ENCODE measurements around the gene UPK3BL1.
"Not testable (repeated sequence)": the region's sequence is repeated elsewhere in the genome, so short reads cannot be mapped to it uniquely, and the experiment has no call there.

The UPK3BL1 gene

DNA sequence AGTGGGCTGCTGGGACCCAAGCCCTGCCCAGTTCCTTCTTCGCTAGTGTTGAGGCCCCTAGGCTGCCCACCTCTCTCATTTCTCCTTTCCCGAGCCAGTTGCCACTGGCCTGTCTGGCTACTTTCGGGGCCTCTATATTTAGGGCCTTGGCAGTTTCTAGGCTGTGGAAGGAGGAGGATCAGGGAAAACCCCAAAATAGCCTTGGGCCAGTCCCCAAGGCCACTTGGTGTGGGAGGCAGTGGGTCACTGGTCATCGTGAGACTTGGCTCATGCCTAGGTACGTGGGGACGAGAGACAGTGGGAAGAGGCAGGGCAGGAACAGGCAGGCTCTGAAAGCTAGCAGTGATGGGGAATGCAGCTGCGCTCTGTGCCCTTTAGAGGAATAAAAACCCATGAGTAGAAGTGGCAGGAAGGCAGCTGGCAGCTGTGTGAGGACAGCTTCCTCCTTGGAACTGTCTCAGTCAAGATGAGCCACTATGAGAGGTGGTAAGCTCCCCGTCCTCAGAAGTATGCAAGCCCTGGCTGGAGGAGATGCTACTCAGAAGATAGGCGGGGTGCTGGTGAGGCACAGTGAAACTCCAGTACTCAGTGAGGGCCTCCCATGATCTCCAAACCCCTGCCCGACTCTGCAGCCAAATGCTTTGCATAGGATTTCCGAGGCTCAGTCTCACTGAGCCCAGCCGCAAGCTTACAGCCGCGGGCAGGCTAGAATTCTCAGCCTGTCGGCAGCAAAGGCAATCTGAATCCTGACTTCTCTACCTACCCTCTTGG lies 28.8 kb downstream of the UPK3BL1 start:
- H3K36me3 ChIP-seq; H3K27ac ChIP-seq; H3K4me1 ChIP-seq (ENCODE audit: control insufficient read depth in 1 of 2, insufficient read depth in 1 of 2, low read depth in 1 of 2, low read length in 1 of 2); H3K9me3 ChIP-seq; H3K27me3 ChIP-seq; H3K4me3 ChIP-seq (ENCODE audit: low read depth in 1 of 2, low read length in 1 of 2): not testable (repeated sequence)

DNA sequence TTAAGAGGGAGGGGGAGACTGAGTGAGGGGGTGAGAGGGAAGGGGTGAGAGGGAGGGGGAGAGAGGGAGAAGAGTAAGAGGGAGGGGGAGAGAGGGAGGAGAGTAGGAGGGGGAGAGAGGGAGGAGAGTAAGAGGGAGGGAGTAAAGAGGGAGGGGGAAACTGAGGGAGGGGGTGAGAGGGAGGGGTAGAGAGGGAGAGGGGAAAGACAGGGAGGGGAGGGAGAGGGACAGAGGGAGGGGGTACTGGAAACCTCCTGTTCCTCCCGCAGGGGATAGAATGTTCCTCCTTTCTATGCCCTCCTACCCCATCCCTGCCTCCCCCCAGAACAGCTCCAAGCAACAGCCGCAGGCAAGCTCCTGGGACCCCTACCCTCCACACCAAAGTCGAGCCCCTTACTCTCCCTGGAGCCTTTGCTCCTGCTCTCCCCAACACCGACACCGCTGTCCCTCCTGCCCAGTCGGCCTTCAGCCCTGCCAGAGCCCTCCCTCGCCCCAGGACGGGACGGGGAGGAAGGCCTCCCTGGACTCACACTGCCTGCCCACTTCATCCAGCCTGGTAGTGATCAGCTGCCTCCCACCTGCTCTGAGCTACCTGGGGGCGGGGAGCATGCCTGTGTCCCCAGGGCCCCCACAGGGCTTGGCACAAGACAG lies 30.8 kb downstream of the UPK3BL1 start:
- not testable (repeated sequence) for H3K4me3 ChIP-seq (ENCODE audit: low read depth in 1 of 2, low read length in 1 of 2); H3K27me3 ChIP-seq; H3K36me3 ChIP-seq; H3K9me3 ChIP-seq; H3K4me1 ChIP-seq (ENCODE audit: control insufficient read depth in 1 of 2, insufficient read depth in 1 of 2, low read depth in 1 of 2, low read length in 1 of 2); H3K27ac ChIP-seq

DNA sequence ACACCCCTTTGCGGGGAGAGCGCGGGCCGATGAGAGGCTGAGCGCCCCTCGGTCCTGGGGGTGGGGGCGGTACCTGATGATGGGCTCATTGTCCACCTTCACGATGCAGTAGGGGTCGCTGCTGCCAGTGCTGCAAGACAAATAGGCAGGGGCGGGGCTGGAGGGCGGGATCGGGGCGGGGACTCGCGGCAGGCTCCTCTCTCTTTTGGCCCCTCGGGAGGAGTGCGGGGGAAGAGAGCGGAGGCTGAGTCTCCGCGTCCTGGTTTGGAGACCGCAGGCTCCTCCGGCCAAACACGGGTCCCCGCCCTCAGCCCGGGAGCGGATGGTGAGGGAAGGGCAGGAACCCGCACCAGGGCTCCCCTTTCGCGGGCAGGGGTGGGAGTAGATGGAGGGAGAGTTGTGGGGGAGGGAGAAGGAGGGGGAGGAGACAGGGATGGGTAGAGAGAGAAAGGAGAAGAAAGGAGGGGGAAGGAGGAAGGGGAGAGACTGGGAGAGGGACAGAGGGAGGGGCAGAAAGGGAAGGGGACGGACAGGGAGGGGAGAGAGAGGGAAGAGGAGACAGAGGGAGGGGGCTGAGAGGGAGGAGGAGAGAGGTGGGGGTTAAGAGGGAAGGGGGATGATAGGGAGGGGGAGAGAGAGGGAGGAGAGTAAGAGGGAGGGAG lies 31.4 kb downstream of the UPK3BL1 start:
- not testable (repeated sequence) for H3K9me3 ChIP-seq; H3K4me1 ChIP-seq (ENCODE audit: control insufficient read depth in 1 of 2, insufficient read depth in 1 of 2, low read depth in 1 of 2, low read length in 1 of 2); H3K36me3 ChIP-seq; H3K27ac ChIP-seq; H3K4me3 ChIP-seq (ENCODE audit: low read depth in 1 of 2, low read length in 1 of 2); H3K27me3 ChIP-seq

DNA sequence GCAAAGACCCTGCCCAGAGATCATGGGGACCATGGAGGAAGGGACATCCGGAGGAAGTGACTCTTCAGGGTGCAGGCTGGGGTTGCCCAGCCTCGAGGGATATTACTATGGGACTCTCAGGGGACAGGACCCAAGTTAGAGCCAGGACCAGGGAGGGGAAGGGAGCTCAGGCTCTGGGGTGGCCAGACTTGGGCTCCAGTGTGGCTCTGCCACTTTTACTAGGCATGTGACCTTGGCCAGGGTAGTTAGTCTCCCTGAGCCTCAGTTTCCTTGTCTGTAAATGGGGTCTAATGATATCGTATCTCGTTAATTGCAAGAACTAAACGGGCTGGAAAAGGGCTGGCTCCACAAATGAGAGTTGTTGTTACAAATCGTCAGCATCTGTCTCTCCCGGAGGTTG lies 32.1 kb downstream of the UPK3BL1 start:
- not testable (repeated sequence) for H3K27ac ChIP-seq

DNA sequence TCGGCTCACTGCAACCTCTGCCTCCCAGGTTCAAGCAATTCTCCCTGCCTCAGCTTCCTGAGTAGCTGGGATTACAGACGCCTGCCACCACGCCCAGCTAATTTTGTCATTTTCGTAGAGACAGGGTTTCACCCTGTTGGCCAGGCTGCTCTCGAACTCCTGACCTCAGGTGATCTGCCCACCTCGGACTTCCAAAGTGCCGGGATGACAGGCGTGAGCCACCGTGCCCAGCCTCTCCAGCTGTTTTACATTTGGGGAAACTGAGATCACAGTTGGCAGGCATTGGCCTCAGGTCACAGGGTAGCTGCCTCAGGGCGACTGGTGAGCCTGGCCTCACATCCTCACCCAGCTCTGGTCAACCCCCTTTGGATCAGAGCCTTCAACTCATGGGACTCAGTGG lies 32.9 kb downstream of the UPK3BL1 start:
- H3K4me1 ChIP-seq (ENCODE audit: control insufficient read depth in 1 of 2, insufficient read depth in 1 of 2, low read depth in 1 of 2, low read length in 1 of 2); H3K36me3 ChIP-seq; H3K27me3 ChIP-seq; H3K9me3 ChIP-seq; H3K4me3 ChIP-seq (ENCODE audit: low read depth in 1 of 2, low read length in 1 of 2); H3K27ac ChIP-seq: not testable (repeated sequence)

More for the DNA sequence above, 32.1 kb downstream of the UPK3BL1 start:
- not testable (repeated sequence) for H3K4me1 ChIP-seq (ENCODE audit: control insufficient read depth in 1 of 2, insufficient read depth in 1 of 2, low read depth in 1 of 2, low read length in 1 of 2); H3K27me3 ChIP-seq; H3K36me3 ChIP-seq; H3K9me3 ChIP-seq; H3K4me3 ChIP-seq (ENCODE audit: low read depth in 1 of 2, low read length in 1 of 2)

DNA sequence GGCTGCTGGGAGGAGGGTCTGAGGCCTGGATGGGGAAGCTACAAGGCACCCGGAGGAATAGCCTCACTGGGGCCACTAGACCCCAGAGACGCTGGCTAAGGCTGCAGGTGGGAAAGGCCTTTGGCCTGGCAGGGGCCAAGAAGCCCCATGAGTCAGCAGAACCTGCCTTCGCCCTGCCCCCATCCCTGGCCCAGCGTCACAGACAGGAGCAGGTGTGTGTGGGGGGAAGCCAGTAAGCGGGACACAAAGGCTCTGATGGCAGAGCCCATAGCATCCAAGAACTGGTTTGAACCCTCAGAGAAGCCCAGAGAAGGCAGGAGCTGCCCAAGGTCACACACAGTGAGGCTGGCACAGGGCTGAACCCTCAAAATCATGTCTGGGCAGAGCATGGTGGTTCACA lies 35.7 kb downstream of the UPK3BL1 start:
- not testable (repeated sequence) for H3K27me3 ChIP-seq; H3K27ac ChIP-seq; H3K4me1 ChIP-seq (ENCODE audit: control insufficient read depth in 1 of 2, insufficient read depth in 1 of 2, low read depth in 1 of 2, low read length in 1 of 2); H3K36me3 ChIP-seq; H3K4me3 ChIP-seq (ENCODE audit: low read depth in 1 of 2, low read length in 1 of 2); H3K9me3 ChIP-seq

DNA sequence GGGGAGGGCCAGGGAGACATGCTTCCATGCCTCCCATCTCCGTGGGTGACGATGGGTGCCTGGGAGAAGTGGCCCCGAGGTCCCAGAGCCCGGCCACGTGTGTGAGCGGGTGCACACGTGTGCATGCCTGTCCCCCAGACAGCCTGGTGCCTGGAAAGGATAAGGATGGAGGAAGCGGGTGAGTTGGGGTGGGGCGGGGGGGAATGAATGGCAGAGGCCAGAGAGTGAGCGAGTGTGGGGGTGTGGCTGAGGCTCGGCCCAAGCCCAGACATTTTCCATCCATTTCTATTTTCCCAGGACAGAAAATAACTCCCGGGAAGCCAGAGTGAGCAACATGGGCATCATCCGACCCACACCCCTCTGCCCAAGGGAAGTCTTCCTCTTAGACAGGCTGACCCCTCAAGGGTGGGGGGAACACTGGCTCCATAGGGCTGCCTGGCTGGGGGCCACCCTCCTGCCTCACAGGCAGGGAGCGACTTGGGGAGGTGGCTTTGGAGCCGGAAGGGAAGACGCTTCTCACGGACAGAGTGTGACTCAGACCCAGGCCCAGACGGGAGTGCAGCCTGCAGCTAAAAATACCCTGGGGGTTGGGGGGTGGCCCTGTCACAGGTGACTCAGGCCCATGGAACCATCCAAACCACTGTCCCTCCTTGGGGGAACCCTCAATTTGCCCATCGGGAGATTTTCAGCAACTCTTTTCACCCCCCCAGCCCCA lies 38.0 kb downstream of the UPK3BL1 start:
- H3K36me3 ChIP-seq; H3K4me3 ChIP-seq (ENCODE audit: low read depth in 1 of 2, low read length in 1 of 2); H3K4me1 ChIP-seq (ENCODE audit: control insufficient read depth in 1 of 2, insufficient read depth in 1 of 2, low read depth in 1 of 2, low read length in 1 of 2); H3K9me3 ChIP-seq; H3K27me3 ChIP-seq; H3K27ac ChIP-seq: not testable (repeated sequence)

DNA sequence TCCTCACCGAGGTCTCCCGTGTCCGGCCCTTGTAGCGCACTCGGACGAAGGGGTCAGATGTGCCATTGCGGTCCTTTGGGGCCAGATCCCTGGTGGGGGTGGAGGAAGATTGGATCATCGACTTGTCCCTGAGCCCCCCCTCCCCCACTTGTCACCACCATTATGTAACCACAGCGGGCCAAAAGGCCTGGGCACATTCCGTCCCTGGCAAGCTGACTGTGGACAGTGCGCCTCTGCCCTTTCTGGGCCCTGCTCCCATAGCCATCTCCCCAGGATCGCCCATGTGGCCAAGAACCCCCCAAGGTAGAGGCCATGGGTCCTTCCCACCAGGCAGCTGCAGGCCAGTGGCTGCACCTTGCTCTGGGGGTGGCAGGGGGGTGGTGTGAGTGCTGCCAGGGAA lies 40.3 kb downstream of the UPK3BL1 start:
- not testable (repeated sequence) for H3K4me3 ChIP-seq (ENCODE audit: low read depth in 1 of 2, low read length in 1 of 2); H3K27me3 ChIP-seq; H3K36me3 ChIP-seq; H3K9me3 ChIP-seq; H3K27ac ChIP-seq; H3K4me1 ChIP-seq (ENCODE audit: control insufficient read depth in 1 of 2, insufficient read depth in 1 of 2, low read depth in 1 of 2, low read length in 1 of 2)

DNA sequence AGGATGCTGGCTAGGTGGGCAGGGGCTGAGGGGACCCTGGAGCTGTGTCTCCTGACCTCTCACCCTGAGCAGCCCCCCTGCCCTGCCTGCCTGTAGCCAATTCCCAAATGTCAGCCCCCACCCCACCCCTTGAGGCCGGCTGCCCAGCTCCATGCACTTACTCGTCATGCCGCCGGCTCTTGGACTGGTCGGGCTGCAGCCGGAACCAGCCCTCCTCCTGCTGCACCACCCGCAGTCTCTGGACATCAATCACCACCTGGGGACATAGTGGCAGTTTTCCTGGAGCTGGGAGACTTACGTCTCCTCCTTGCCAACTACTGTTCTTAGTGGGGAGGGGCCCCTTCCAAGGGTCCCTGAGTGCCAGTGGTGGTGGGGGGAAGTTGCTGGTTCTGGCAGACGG lies 42.9 kb downstream of the UPK3BL1 start:
- H3K9me3 ChIP-seq; H3K4me1 ChIP-seq (ENCODE audit: control insufficient read depth in 1 of 2, insufficient read depth in 1 of 2, low read depth in 1 of 2, low read length in 1 of 2); H3K4me3 ChIP-seq (ENCODE audit: low read depth in 1 of 2, low read length in 1 of 2); H3K27me3 ChIP-seq; H3K36me3 ChIP-seq; H3K27ac ChIP-seq: not testable (repeated sequence)

DNA sequence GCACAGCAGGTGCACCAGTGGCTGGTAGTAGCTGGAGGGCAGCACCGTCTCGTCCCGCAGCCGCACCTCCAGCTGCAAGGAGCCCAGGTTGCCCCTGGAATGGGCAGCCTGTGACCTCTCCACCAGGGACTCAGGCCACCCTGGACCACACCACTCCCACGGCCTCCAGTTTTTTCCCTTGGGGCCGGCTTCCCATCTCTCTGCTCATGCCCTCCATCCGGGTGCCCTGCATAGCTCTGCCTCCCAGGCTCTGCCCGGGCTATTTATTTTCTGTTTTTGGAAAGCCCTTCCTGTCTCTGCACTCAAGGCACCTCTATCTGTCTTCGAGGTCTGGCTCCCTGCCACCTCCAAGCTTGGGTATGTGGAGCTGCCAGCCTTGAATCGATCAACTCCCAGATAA lies 46.6 kb downstream of the UPK3BL1 start:
- not testable (repeated sequence) for H3K4me1 ChIP-seq (ENCODE audit: control insufficient read depth in 1 of 2, insufficient read depth in 1 of 2, low read depth in 1 of 2, low read length in 1 of 2); H3K27me3 ChIP-seq; H3K36me3 ChIP-seq; H3K9me3 ChIP-seq; H3K27ac ChIP-seq; H3K4me3 ChIP-seq (ENCODE audit: low read depth in 1 of 2, low read length in 1 of 2)

DNA sequence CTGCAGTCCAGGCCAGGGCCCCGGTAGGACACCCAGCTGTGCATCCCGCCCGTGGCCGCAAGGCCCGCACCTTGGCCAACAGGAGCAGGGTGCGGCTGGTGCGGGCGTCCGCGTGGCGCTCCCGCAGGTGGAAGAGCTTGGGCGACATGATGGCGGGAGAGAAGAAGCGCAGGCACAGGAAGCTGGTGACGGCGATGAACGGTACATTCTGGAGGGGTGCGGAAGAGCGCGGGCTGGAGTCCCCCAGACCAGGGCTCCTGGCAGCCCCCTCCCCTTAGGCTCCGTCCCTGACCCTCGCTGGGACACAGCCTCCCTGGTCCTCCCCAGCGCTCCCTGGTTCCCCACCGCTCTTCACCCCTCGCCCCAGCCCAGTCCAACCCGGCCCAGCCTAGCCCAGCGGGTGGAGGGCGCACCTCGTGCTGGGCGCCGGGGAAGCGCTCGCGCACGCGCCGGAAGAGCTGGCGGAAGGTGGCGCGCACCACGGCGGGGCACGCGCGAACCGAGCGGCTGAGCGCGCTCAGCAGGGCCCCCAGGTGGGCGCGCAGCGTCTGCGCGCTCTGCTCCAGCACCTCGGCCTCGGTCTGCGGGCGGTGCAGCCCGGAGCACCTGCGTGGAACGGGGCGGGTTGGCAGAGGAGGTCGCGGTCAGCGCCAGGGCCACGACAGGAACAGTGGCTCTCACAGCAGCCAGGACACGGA lies 48.8 kb downstream of the UPK3BL1 start:
- H3K27ac ChIP-seq; H3K9me3 ChIP-seq; H3K4me1 ChIP-seq (ENCODE audit: control insufficient read depth in 1 of 2, insufficient read depth in 1 of 2, low read depth in 1 of 2, low read length in 1 of 2); H3K27me3 ChIP-seq; H3K4me3 ChIP-seq (ENCODE audit: low read depth in 1 of 2, low read length in 1 of 2); H3K36me3 ChIP-seq: not testable (repeated sequence)

DNA sequence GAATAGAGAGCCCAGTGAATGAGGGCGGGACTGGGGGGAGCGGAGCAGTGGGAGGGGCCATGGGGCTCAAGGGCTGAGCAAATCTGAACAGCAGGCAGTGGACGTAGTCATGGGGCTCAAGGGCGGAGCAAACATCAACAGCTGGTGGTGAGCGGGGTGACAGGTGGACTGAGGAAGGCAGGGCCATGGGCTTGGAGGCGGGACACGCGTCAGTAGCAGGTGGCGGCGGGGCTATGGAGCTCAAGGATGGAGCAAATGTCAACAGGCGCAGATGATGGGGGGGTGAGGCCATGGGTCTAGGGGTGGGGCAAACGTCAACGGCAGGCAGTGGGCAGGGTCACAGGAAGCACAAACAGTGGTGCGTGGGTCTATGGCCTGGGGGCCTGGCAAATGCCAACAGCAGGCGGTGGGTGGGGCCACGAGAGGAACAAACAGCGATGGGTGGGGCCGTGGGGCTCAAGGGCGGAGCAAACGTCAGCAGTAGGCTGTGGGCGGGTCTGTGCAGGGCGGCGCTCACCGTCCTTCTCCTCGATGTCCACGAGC lies 50.0 kb downstream of the UPK3BL1 start:
- H3K4me3 ChIP-seq (ENCODE audit: low read depth in 1 of 2, low read length in 1 of 2); H3K36me3 ChIP-seq; H3K27ac ChIP-seq; H3K9me3 ChIP-seq; H3K27me3 ChIP-seq; H3K4me1 ChIP-seq (ENCODE audit: control insufficient read depth in 1 of 2, insufficient read depth in 1 of 2, low read depth in 1 of 2, low read length in 1 of 2): not testable (repeated sequence)

DNA sequence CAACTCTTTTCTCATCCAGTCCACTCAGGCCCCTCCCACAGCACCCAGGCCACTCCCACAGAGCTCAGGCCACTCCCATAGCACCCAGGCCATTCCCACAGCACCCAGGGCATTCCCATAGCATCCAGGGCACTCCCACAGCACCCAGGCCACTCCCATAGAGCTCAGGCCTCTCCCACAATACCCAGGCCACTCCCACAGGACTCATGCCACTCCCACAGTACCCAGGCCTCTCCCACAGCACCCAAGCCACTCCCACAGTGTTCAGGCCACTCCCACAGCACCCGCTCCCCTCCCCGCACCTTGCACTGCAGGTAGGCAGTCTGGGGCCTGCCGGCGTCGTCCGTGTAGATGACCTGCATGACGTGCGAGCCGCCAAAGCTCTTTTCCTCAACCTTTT lies 52.7 kb downstream of the UPK3BL1 start:
- H3K9me3 ChIP-seq; H3K27me3 ChIP-seq; H3K4me3 ChIP-seq (ENCODE audit: low read depth in 1 of 2, low read length in 1 of 2); H3K36me3 ChIP-seq; H3K27ac ChIP-seq; H3K4me1 ChIP-seq (ENCODE audit: control insufficient read depth in 1 of 2, insufficient read depth in 1 of 2, low read depth in 1 of 2, low read length in 1 of 2): not testable (repeated sequence)
